Ureter (tissue), 1 donor: ENCODE measurements around the gene ELMOD3. TPM values are rescaled to one million over a fixed set of nuclear protein-coding genes. Genes with fewer than 3 reads are reported as not detected.

Experiments
- total RNA-seq: library from RNA; stranded (reverse); gene quantifications from one replicate; pipeline ENCODE4 v1.2.4, GENCODE V29; 2023
- donor health status: DM: yes; HTN: yes; CAD: no.

ELMOD3 gene
- total RNA-seq, 1 donor from 2014 or later, result 23.3 TPM

Other genes starting within 250 kb of the ELMOD3 start
- gene TCF7L1, start 221.4 kb upstream of the ELMOD3 start, total RNA-seq, result 15.5 TPM
- 135 TPM for gene TGOLN2, start 26.8 kb upstream of the ELMOD3 start, total RNA-seq
- gene RETSAT, start 241 bp upstream of the ELMOD3 start, total RNA-seq, result 39.6 TPM
- 298 TPM for gene CAPG, start 55.6 kb downstream of the ELMOD3 start, total RNA-seq
- gene SH2D6, start 63.9 kb downstream of the ELMOD3 start, total RNA-seq, result 0.75 TPM
- 450 TPM for gene MAT2A, start 184.4 kb downstream of the ELMOD3 start, total RNA-seq
- 48.9 TPM for gene GGCX, start 206.7 kb downstream of the ELMOD3 start, total RNA-seq
- gene VAMP8, start 222.8 kb downstream of the ELMOD3 start, total RNA-seq, result 165 TPM
- gene VAMP5, start 229.7 kb downstream of the ELMOD3 start, total RNA-seq, result 32.8 TPM
- 115 TPM for gene RNF181, start 241.0 kb downstream of the ELMOD3 start, total RNA-seq
- gene TMEM150A, start 247.9 kb downstream of the ELMOD3 start, total RNA-seq, result 19.5 TPM